Astrocyte of the hippocampus (primary cell): ENCODE results near the gene TBCB.
"Not testable (repeated sequence)": the region's sequence is repeated elsewhere in the genome, so short reads cannot be mapped to it uniquely, and the experiment has no call there.

Experiments used
- DNase-seq: peaks from one replicate; pipeline ENCODE4 v3.0.0; 2011; ENCODE audit warnings: low read depth, low spot score

TBCB gene

GRCh38 chr19:36115453-36116343 lies at the start of gene TBCB:
TSS of gene TBCB (plus strand) at chr19:36115468. CDS start at chr19:36115561, 93 bp downstream.
- DNase-seq: no peak

DNA sequence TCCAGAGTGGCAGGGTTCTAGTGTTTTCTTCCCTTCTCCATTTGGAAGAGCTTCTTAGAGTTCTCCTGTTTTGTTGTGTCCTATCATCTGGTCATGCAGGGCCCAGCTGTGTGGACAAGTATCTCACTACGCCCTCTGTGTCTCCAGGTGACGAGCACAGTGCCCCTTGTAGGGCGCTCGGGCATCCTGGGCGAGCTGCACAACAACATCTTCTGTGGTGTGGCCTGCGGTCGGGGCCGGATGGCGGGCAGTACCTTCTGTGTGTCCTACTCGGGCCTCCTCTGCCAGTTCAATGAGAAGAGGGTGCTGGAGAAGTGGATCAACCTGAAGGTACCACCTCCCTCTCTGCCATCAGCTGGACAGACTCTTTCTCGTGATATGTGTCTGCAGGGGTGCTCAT lies 47.6 kb upstream of the TBCB start:
- no peak for DNase-seq

GRCh38 chr19:36068810-36069499 lies 46.3 kb upstream of the TBCB start:
- not testable (repeated sequence) for DNase-seq

GRCh38 chr19:36072081-36072480 lies 43.2 kb upstream of the TBCB start:
- DNase-seq: no peak

DNA sequence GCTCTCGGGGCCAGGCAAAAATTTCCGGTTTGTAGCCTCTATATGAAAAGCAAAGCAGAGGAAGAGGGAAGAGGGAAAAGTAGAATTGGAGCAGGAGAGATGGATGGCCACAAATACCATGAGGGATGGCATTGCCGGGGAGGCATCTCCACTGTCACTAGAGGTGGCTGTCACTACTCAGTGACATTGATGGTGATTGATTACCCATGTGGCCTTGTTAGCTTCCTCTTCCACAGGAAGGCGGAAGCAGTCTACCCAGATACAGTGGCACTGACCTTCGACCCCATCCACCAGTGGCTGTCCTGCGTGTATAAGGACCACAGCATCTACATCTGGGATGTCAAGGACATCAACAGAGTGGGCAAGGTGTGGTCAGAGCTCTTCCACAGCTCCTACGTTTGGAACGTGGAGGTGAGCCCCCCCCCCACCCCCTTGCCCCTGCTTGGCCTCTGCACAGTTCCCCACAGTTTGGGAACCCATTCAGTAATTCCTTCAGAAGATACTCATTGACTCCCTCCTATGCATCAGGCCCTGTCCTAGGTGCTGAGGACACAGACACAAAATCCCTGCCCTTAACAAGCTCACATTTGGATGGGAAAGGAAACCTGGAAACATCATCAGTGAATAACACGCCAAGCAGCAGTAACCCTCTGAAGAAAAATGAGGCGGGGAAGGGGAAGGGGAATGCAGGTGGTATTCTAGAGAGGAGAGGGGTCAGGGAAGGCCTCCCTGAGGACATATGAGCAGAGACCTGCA lies 42.0 kb upstream of the TBCB start:
- DNase-seq: no peak

- no peak for DNase-seq
Measured at GRCh38 chr19:36079389-36079945, 35.8 kb upstream of the TBCB start.

DNA sequence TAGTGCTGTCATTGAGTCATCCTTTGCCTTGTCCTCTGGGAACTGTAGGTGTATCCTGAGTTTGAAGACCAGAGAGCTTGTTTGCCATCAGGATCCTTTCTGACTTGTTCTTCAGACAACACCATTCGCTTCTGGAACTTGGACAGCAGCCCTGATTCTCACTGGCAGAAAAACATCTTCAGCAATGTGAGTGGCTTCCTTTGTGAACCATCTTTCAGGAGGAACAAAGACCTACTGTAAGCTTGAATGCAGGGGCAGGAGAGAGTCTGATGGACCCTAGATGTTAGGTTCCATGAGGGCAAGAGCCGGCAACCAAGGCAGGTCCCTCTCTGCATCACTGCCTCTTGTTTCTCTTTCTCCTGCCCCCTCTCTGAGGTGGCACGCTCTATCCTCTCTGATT lies 33.9 kb upstream of the TBCB start:
- no peak for DNase-seq

- DNase-seq: no peak
Measured at GRCh38 chr19:36081894-36082293, 33.4 kb upstream of the TBCB start.

- DNase-seq: no peak
Measured at GRCh38 chr19:36082916-36083315, 32.4 kb upstream of the TBCB start.

DNA sequence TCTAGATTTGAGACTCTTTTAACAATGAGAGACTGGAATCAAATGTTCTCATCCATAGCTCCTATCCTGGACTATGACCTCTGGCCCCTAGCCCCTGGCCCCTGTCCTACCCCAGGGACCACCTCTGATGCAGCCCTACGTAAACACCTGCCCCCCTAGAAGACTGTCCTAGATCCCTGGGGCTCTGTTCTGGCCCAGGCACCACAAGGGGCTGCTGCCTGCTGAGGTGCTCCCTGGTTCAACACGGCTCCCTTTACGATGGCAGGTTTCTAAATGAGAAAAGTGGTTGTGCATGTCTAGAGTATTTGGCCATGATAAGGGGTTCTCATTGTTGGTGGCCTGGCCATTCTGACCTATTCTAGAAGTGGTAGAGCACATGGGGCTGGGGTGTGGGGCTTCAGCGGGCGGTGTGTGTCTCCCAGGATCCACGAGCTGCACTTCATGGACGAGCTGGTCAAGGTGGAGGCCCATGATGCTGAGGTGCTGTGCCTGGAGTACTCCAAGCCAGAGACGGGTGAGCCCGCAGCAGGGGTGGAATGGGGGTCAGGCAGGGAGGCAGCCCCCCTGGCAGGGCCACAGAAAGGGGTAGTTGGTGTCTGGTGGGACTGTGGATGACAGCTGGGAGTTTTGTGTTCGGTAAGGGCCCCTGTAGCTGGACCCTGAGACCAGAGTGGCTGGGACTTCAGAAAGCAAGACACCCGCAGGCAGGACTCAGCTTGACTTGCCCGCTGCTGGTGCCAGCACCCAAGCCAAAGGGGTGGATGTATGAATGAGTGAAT lies 30.8 kb upstream of the TBCB start:
- DNase-seq: no peak

- no peak for DNase-seq
Measured at GRCh38 chr19:36086326-36086725, 28.9 kb upstream of the TBCB start.

DNA sequence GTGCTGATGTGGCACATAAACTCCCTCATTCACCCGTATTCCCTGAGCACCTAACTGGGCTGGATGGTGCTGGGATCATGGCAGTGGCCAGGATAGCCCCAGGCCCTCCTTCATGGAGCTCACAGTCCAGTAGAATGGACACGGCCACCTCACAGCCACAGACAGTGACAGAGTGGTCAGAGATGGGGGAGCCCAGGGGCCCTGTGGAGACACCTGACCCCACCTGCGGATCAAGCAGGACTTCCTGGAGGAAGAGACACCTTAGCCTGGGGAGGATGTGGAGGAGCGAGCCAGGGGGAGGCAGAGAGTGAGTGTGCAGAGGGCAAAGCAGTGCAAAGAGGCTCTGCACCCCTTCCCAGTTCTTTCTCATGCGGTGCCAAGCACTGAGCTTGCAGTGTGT lies 25.4 kb upstream of the TBCB start:
- no peak for DNase-seq

DNA sequence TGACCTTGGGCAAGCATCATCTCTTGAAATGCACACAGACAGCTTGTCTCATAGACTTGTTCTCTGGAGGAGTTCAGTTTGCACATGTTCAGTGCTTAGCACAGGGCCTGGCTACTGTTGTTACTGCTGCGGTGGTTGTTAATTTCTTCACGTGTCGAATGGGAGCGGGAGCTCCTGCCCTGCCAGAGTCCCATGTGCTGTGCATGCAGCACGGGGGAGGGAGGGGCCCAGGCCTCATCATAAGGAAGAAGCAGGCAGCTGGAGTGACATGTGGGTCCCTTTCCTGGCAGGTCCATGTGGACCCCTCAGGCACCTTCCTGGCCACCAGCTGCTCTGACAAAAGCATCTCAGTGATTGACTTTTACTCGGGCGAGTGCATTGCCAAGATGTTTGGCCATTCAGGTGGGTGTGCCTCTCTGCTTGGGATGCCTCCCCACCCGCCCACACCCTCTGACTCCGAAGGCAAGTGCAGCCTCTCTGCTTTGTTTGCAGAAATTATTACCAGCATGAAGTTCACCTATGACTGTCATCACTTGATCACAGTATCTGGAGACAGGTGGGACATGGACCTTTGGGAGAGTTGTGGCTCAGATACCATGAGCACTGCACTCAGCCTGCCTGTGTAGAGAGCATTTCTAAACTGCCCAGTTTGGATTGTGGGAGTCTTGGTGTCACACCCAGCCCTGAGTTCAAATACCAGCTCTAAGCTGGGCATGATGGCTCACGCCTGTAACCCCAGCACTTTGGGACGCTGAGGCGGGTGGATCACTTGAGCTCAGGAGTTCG lies 24.2 kb upstream of the TBCB start:
- no peak for DNase-seq

DNA sequence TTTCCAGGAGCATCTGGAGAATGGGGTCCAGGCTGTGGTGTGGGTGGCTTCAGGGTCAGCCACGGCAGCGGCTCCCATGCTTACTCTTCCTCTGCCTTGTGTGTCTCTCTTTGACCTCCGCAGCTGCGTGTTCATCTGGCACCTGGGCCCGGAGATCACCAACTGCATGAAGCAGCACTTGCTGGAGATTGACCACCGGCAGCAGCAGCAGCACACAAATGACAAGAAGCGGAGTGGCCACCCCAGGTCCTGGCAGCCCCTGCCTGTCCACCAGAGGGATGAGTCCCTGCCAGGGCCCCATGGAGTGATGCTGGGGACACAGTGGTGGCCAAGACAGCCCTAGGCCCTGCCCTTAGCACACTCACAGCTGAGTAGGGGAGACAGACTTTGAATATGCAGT lies 22.7 kb upstream of the TBCB start:
- no peak for DNase-seq

GRCh38 chr19:36093146-36093662 lies 22.1 kb upstream of the TBCB start:
- no peak for DNase-seq

DNA sequence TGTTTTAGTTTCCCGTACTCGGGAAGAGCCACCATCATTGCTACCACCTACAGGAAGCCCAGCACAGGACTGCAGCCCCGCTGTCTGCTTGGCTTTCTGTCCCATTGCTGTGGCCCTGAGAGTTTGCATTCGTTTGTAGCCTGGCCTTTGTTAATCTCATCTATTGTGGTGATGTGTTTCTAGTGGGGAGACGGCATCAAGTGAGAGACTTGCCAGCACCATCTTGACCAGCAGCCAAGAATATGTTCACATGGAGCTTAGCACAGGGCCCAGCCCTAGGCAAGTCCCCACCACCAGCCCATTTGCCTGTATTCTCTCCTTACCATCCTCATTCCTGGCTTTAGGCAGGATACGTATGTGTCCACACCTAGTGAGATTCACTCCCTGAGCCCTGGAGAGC lies 21.6 kb upstream of the TBCB start:
- peak; percentile 42 for DNase-seq

GRCh38 chr19:36097036-36097435 lies 18.2 kb upstream of the TBCB start:
- no peak for DNase-seq

GRCh38 chr19:36099166-36099785 lies 16.0 kb upstream of the TBCB start:
- DNase-seq: no peak

DNA sequence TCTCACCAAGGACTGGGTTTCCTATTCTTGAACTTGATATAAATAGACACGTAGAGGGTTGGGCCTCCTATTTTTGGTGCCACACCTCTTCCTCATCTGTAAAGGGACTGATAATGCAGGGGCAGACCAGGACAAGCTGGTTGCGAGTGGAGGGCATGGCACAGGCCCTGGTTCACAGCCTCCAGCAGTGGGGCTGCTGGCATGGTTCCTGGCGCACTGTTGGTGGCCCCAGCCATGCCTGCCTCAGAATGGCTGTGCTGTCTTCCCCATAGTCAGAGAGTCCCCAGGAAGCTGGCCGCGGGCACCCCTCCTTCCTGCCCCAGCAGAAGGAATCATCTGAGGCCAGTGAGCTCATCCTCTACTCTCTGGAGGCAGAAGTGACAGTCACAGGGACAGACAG lies 14.8 kb upstream of the TBCB start:
- no peak for DNase-seq
